Esophagus muscularis mucosa (tissue), 3 donors: Measurements from ENCODE around the gene PBXIP1.

ENCODE experiments used
- POLR2AphosphoS5 ChIP-seq, 2 donors: sonication (generic); formaldehyde crosslinking; IDR thresholded peaks; one replicate each; pipeline ENCODE4 v1.6.1; 2017; ENCODE audit warnings: antibody characterized with exemption in 2 of 2
- TF ChIP-seq, protein P1 (sequence below), 3 experiments: fragments of 200-600 bp in 2 of 3; fragments of 450-650 bp in 1 of 3; sonication (generic) in 2 of 3; IDR thresholded peaks; one replicate each; pipeline ENCODE4 v1.5.1; 2017 to 2019; ENCODE audit warnings: antibody characterized with exemption in 3 of 3, mild to moderate bottlenecking in 2 of 3, moderate library complexity in 1 of 3

DNA sequence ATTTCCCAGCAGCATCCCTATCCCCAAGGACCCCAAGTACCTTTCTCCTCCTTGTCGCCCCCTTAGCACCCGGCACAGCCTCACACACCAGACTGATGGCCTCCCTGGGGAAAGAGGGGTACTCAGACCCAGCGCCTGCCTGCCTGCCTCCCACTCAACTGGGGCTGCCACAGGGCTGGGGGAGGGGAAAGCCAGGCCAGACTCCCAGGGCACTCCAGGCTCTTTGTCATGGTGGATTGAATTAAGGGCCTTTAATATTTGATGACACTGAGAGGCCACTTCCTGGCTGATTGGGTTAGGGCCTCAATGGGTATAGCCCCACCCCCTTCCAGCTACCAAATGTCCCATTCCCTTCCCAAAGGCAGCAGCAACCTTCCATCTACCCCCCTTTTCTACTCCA, 12.8 kb upstream of the PBXIP1 start:
- TF ChIP-seq, protein P1, sequence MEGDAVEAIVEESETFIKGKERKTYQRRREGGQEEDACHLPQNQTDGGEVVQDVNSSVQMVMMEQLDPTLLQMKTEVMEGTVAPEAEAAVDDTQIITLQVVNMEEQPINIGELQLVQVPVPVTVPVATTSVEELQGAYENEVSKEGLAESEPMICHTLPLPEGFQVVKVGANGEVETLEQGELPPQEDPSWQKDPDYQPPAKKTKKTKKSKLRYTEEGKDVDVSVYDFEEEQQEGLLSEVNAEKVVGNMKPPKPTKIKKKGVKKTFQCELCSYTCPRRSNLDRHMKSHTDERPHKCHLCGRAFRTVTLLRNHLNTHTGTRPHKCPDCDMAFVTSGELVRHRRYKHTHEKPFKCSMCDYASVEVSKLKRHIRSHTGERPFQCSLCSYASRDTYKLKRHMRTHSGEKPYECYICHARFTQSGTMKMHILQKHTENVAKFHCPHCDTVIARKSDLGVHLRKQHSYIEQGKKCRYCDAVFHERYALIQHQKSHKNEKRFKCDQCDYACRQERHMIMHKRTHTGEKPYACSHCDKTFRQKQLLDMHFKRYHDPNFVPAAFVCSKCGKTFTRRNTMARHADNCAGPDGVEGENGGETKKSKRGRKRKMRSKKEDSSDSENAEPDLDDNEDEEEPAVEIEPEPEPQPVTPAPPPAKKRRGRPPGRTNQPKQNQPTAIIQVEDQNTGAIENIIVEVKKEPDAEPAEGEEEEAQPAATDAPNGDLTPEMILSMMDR (IDR thresholded peaks at IDR 0.05): no peak
- TF ChIP-seq POLR2AphosphoS5 (IDR thresholded peaks at IDR 0.05): no peak
